K562 (cell line): Measurements from ENCODE around the gene LIPI. TPM values are rescaled to one million over a fixed set of nuclear protein-coding genes. Genes with fewer than 3 reads are reported as not detected.
A peak's percentile ranks its signal among the peaks of the same experiment; 100 is the strongest.

Experiments
- ATAC-seq: fragments of 200-7000 bp; cut with Tn5 transposase; 3 replicates; pipeline ENCODE4 v1.9.1; 2020; ENCODE audit warnings: moderate library complexity
- BruUV-seq: library from RNA; stranded (reverse); fragments of 400-500 nt; replicated peaks from 2 replicates; lab custom pipeline; 2021; lab: Mats Ljungman, UMichigan
- CTCF ChIA-PET: fragments of 300-600 bp; formaldehyde crosslinking; extraction: SDS; loops from one replicate; lab custom pipeline; 2021; ENCODE audit warnings: low intra/inter-chr PET ratio; lab: Yijun Ruan, JAX
- POLR2A ChIA-PET: fragments of 300-600, 350-650 bp; sonication (Branson Sonifier 250); formaldehyde crosslinking; extraction: SDS; loops from one replicate; lab custom pipeline; 2021; ENCODE audit warnings: antibody characterized with exemption, inconsistent platforms; lab: Yijun Ruan, JAX
- DNase-seq, 4 experiments: peaks; one replicate each; pipeline versions ENCODE4 v3.0.0 to v3.0.0-alpha.2; 2011 to 2018; ENCODE audit warnings: low spot score in 3 of 4, mixed read lengths in 3 of 4; ENCODE audit errors: extremely low read depth in 1 of 4
- FAIRE-seq: peaks from 2 replicates; lab custom pipeline; 2011; peaks lifted over from hg19 to GRCh38; lab: Jason Lieb, UNC
- H2AFZ ChIP-seq: 2 replicates; pipeline ENCODE4 v1.6.0; 2011; ENCODE audit warnings: low read depth, low read length, control low read depth, inconsistent platforms
- H3K27ac ChIP-seq: fragments of 200-600 bp; 3 replicates; pipeline ENCODE4 v1.8.0; 2011; ENCODE audit warnings: low read depth, mild to moderate bottlenecking, control low read depth, inconsistent platforms, low read length, moderate library complexity, mixed read lengths; ENCODE audit errors: extremely low read depth
- H3K27me3 ChIP-seq, 2 experiments: fragments of 300-600 bp in 1 of 2; 2 replicates in 1 of 2; 3 replicates in 1 of 2; pipeline versions ENCODE4 v1.6.0 to v1.8.0; 2011; ENCODE audit warnings: inconsistent platforms in 2 of 2, low read length in 2 of 2, mild to moderate bottlenecking in 1 of 2, mixed read lengths in 1 of 2, moderate library complexity in 1 of 2; ENCODE audit not compliant: control insufficient read depth in 2 of 2, insufficient read depth in 2 of 2
- H3K36me3 ChIP-seq: fragments of 300-600 bp; 3 replicates; pipeline ENCODE4 v1.8.0; 2011; ENCODE audit warnings: mild to moderate bottlenecking, low read length, inconsistent platforms; ENCODE audit not compliant: control insufficient read depth, insufficient read depth
- H3K4me1 ChIP-seq, 2 experiments: fragments of 200-600 bp in 1 of 2; replicated peaks in 1 of 2; 2 replicates in 1 of 2; 3 replicates in 1 of 2; pipeline versions ENCODE4 v1.5.1 to v1.8.0; 2011; ENCODE audit warnings: inconsistent platforms in 2 of 2, low read length in 2 of 2, mild to moderate bottlenecking in 1 of 2, mixed read lengths in 1 of 2, moderate library complexity in 1 of 2; ENCODE audit not compliant: control insufficient read depth in 2 of 2, insufficient read depth in 2 of 2
- H3K4me2 ChIP-seq: 2 replicates; pipeline ENCODE4 v1.6.1; 2011; ENCODE audit warnings: low read length, control low read depth, inconsistent platforms, mixed read lengths; ENCODE audit not compliant: insufficient read depth
- H3K4me3 ChIP-seq: fragments of 200-600 bp; sonication (generic), shearing (Covaris generic); 2 replicates; pipeline ENCODE4 v1.5.1; 2016; ENCODE audit warnings: control low read depth, inconsistent platforms
- H3K79me2 ChIP-seq: fragments of 200-600 bp; 3 replicates; pipeline ENCODE4 v1.8.0; 2011; ENCODE audit warnings: low read length, inconsistent platforms; ENCODE audit not compliant: control insufficient read depth, insufficient read depth
- H3K9ac ChIP-seq, 2 experiments: 2 replicates each; pipeline versions ENCODE4 v1.6.0 to v1.6.1; 2011; ENCODE audit warnings: low read depth in 2 of 2, low read length in 2 of 2, control low read depth in 1 of 2, inconsistent platforms in 1 of 2, mild to moderate bottlenecking in 1 of 2, mixed read lengths in 1 of 2; ENCODE audit not compliant: insufficient read depth in 1 of 2
- H3K9me1 ChIP-seq: one replicate; pipeline ENCODE4 v1.6.0; 2011; ENCODE audit warnings: inconsistent platforms, mild to moderate bottlenecking, low read length, moderate library complexity; ENCODE audit not compliant: control insufficient read depth, insufficient read depth
- H3K9me3 ChIP-seq: replicated peaks from 2 replicates; pipeline ENCODE4 v1.5.1; 2011; ENCODE audit warnings: low read depth, low read length, inconsistent platforms; ENCODE audit not compliant: control insufficient read depth, insufficient read depth
- H4K20me1 ChIP-seq: replicated peaks from 2 replicates; pipeline ENCODE4 v1.6.1; 2011; ENCODE audit warnings: low read length, inconsistent platforms, mixed read lengths; ENCODE audit not compliant: control insufficient read depth, insufficient read depth
- ATF7 ChIP-seq: fragments of 450-650 bp; IDR thresholded peaks from 2 replicates; pipeline ENCODE4 v1.7.1; 2014; ENCODE audit warnings: mild to moderate bottlenecking, moderate library complexity
- BCOR ChIP-seq: fragments of 450-650 bp; IDR thresholded peaks from 2 replicates; pipeline ENCODE4 v1.6.1; 2016
- CBX5 ChIP-seq: IDR thresholded peaks from 2 replicates; pipeline ENCODE4 v1.6.1; 2014; ENCODE audit warnings: low read depth, borderline replicate concordance
- CCNT2 ChIP-seq: IDR thresholded peaks from 2 replicates; pipeline ENCODE4 v1.6.1; 2011; ENCODE audit warnings: borderline replicate concordance, low read depth, mild to moderate bottlenecking, moderate library complexity, mixed read lengths, low read length; ENCODE audit not compliant: insufficient read length; ENCODE audit errors: extremely low read depth
- E2F6 ChIP-seq, 2 experiments: IDR thresholded peaks; 2 replicates each; pipeline ENCODE4 v1.6.1; 2011; ENCODE audit warnings: borderline replicate concordance in 1 of 2, control low read depth in 1 of 2, low read depth in 1 of 2, low read length in 1 of 2, mild to moderate bottlenecking in 1 of 2, mixed read lengths in 1 of 2, moderate library complexity in 1 of 2; ENCODE audit not compliant: insufficient read depth in 1 of 2, insufficient read length in 1 of 2, poor library complexity in 1 of 2, severe bottlenecking in 1 of 2; ENCODE audit errors: extremely low read depth in 1 of 2
- HCFC1 ChIP-seq: IDR thresholded peaks from 2 replicates; pipeline ENCODE4 v1.6.1; 2012; ENCODE audit warnings: low read depth, low read length, improper control_type of control experiment
- HSF4 ChIP-seq: fragments of 250-450 bp; sonication (Bioruptor Pico); IDR thresholded peaks from 2 replicates; pipeline ENCODE4 v2.1.2; 2022; ENCODE audit warnings: mild to moderate bottlenecking, moderate library complexity, borderline replicate concordance
- MBD1 ChIP-seq: fragments of 250-450 bp; sonication (Bioruptor Pico); IDR thresholded peaks from 2 replicates; pipeline ENCODE4 v1.8.0; 2022; ENCODE audit warnings: inconsistent platforms
- RBM14 ChIP-seq: fragments of 200-400 bp; formaldehyde crosslinking; IDR thresholded peaks from 2 replicates; pipeline ENCODE4 v1.6.1; 2018; ENCODE audit warnings: low read depth, mild to moderate bottlenecking, low read length, moderate library complexity, borderline replicate concordance; ENCODE audit not compliant: insufficient read depth
- RBM17 ChIP-seq: fragments of 200-400 bp; formaldehyde crosslinking; IDR thresholded peaks from 2 replicates; pipeline ENCODE4 v1.6.1; 2017; ENCODE audit warnings: low read depth, mild to moderate bottlenecking, low read length, borderline replicate concordance
- TAF15 ChIP-seq: fragments of 200-400 bp; formaldehyde crosslinking; IDR thresholded peaks from 2 replicates; pipeline ENCODE4 v1.6.1; 2017; ENCODE audit warnings: mild to moderate bottlenecking, low read depth, low read length, moderate library complexity
- U2AF1 ChIP-seq: fragments of 200-400 bp; formaldehyde crosslinking; optimal IDR thresholded peaks from 2 replicates; pipeline ENCODE3; 2017; ENCODE audit warnings: mild to moderate bottlenecking, low read depth, low read length, moderate library complexity
- ZNF668 ChIP-seq: fragments of 250-450 bp; sonication (Bioruptor Pico); IDR thresholded peaks from 2 replicates; pipeline ENCODE4 v1.8.0; 2022; ENCODE audit warnings: mild to moderate bottlenecking, inconsistent platforms
- WGBS: fragments of 100-300 bp; shearing (Covaris generic); methylation state at CpG from one replicate; pipeline ENCODE4 v1.1.6; 2016; ENCODE audit warnings: low coverage, mixed read lengths; ENCODE audit not compliant: insufficient coverage; ENCODE audit errors: missing lambda C conversion rate; 5-methylcytosine and 5-hydroxymethylcytosine counted together
- in situ Hi-C: fragments of 300-500 bp; cut with MboI; formaldehyde crosslinking; loops from 4 replicates; pipeline ENCODE4 v1.15.0; 2018; ENCODE audit warnings: inconsistent platforms, mixed read lengths
- intact Hi-C: fragments of 100-400 bp; cut with micrococcal nuclease; formaldehyde crosslinking; loops from 2 replicates; pipeline ENCODE4 v1.14.2; 2022
- polyA plus RNA-seq, 8 experiments: library from polyadenylated mRNA; depleted of rRNA in 4 of 8; stranded (reverse) in 5 of 8; unstranded in 3 of 8; fragments of >200 nt; fragmentation: Nextera tagmentation in 2 of 8; fragmentation: Illumina TruSeq in 1 of 8; extraction: Ambion mirVana in 2 of 8; extraction: Trizol in 1 of 8; gene quantifications; 2 replicates each; pipeline versions ENCODE4 v1.2.1 to v1.2.3, GENCODE V29; 2011 to 2014; ENCODE audit warnings: inconsistent platforms in 1 of 8, missing spikeins in 1 of 8
- total RNA-seq, 7 experiments: library from RNA; depleted of rRNA in 6 of 7; stranded (reverse); fragments of >200 nt in 6 of 7; fragmentation: Illumina TruSeq in 2 of 7; extraction: Trizol in 2 of 7; gene quantifications; 2 replicates each; pipeline versions ENCODE4 v1.2.1 to v1.2.3, GENCODE V29; 2011 to 2021; ENCODE audit warnings: low replicate concordance in 1 of 7
- TF ChIP-seq, protein P1 (sequence below), 2 experiments: fragments of 450-650 bp in 1 of 2; sonication (generic) in 1 of 2; formaldehyde crosslinking in 1 of 2; IDR thresholded peaks in 1 of 2; conservative IDR thresholded peaks in 1 of 2; 2 replicates each; pipeline versions ENCODE4 v1.6.1 to v1.8.1; 2016 to 2023; ENCODE audit warnings: mild to moderate bottlenecking in 2 of 2, moderate library complexity in 2 of 2, inconsistent platforms in 1 of 2, missing genetic modification reagents in 1 of 2
- TF ChIP-seq, protein P2 (sequence below): fragments of 200-800 bp; sonication (Bioruptor generic); IDR thresholded peaks from 2 replicates; pipeline ENCODE4 v1.6.1; 2017; ENCODE audit warnings: missing genetic modification characterization, missing compliant biosample characterization

The LIPI gene
- total and polyA plus RNA-seq, 9 of the 15 experiments (the other 6 are each of a cell fraction or from before 2014, with no cell fraction given) = not detected

- peak within 1 kb of the TSS; percentile 49 to 88; a peak in 3 of 4 replicates for H3K9ac ChIP-seq
- ChIA-PET CTCF (no interaction called here), POLR2A (interaction anchor here (0.7 to 0.8 kb wide), 2 partner anchors 31 to 93 kb away, joined by 3 read pairs; no protein-coding TSS in a partner anchor)
- intact Hi-C loops (no loop called here), in situ Hi-C loops (no loop called here)
- H3K9me3 ChIP-seq = no peaks in the 10 kb centered on the region
- WGBS = 1% methylated on average over 55 of the region's 55 CpGs
- no peaks in the 10 kb centered on the region for H3K9me1 ChIP-seq
- peaks cover 0 to 9% of the 10 kb centered on the region in 2 experiments; a peak in 2 of 5 replicates for H3K4me1 ChIP-seq
- H3K4me2 ChIP-seq = peak within 1 kb of the TSS; percentile 84
- no peak within 1 kb of the TSS for H3K27ac ChIP-seq
- BruUV-seq = TSS peak; percentile 55
- peak; percentile 100 for ATAC-seq
- H3K36me3 ChIP-seq = no peaks in the 10 kb centered on the region
- H2AFZ ChIP-seq = peak within 1 kb of the TSS; percentile 78
- H3K4me3 ChIP-seq = peak within 1 kb of the TSS; percentile 63
- peak; percentile 87 to 91 (median 90) for DNase-seq
- H3K27me3 ChIP-seq = no peaks in the 10 kb centered on the region; a peak in 1 of 5 replicates
- H4K20me1 ChIP-seq = no peaks in the 10 kb centered on the region
- peak; percentile 74 for FAIRE-seq
- H3K79me2 ChIP-seq = no peaks in the 10 kb centered on the region
- TF ChIP-seq CBX5 = no peak
- TF ChIP-seq BCOR = no peak
- TF ChIP-seq ZNF668 (CRISPR knock-in tag) = no peak
- 0 out of 2 replicates have a peak, but pooled peaks have one; percentile 30 for TF ChIP-seq ATF7
- TF ChIP-seq RBM17 = no peak
- TF ChIP-seq HSF4 = no peak
- TF ChIP-seq MBD1 (CRISPR knock-in tag) = no peak
- TF ChIP-seq, protein P1, sequence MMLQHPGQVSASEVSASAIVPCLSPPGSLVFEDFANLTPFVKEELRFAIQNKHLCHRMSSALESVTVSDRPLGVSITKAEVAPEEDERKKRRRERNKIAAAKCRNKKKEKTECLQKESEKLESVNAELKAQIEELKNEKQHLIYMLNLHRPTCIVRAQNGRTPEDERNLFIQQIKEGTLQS (IDR thresholded peaks at IDR 0.05) = no peak
- TF ChIP-seq, protein P1 (CRISPR knock-in tag; conservative IDR thresholded peaks at IDR 0.05) = no peak
- TF ChIP-seq U2AF1 = no peak
- TF ChIP-seq RBM14 = no peak
- peak in 1 of 2 experiments; percentile 11 for TF ChIP-seq E2F6 (IDR thresholded peaks at IDR 0.05; ENCODE audit: borderline replicate concordance in 1 of 2, extremely low read depth in 1 of 2, insufficient read depth in 1 of 2, insufficient read length in 1 of 2, low read depth in 1 of 2, low read length in 1 of 2, poor library complexity in 1 of 2, severe bottlenecking in 1 of 2)
- no peak for TF ChIP-seq TAF15
- TF ChIP-seq HCFC1 = no peak
- TF ChIP-seq CCNT2 = peak; percentile 60
- TF ChIP-seq, protein P2, sequence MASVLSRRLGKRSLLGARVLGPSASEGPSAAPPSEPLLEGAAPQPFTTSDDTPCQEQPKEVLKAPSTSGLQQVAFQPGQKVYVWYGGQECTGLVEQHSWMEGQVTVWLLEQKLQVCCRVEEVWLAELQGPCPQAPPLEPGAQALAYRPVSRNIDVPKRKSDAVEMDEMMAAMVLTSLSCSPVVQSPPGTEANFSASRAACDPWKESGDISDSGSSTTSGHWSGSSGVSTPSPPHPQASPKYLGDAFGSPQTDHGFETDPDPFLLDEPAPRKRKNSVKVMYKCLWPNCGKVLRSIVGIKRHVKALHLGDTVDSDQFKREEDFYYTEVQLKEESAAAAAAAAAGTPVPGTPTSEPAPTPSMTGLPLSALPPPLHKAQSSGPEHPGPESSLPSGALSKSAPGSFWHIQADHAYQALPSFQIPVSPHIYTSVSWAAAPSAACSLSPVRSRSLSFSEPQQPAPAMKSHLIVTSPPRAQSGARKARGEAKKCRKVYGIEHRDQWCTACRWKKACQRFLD (CRISPR knock-in tag) = no peak
Observed at GRCh38 chr21:14215971-14216641, 5.4 kb upstream of the LIPI start, which contains the start of gene RBM11. RBM11 (plus strand) TSS chr21:14216157; CDS start chr21:14216187, 30 bp downstream.
